ENCODE measurements around the gene UBL4A.

The UBL4A gene

DNA sequence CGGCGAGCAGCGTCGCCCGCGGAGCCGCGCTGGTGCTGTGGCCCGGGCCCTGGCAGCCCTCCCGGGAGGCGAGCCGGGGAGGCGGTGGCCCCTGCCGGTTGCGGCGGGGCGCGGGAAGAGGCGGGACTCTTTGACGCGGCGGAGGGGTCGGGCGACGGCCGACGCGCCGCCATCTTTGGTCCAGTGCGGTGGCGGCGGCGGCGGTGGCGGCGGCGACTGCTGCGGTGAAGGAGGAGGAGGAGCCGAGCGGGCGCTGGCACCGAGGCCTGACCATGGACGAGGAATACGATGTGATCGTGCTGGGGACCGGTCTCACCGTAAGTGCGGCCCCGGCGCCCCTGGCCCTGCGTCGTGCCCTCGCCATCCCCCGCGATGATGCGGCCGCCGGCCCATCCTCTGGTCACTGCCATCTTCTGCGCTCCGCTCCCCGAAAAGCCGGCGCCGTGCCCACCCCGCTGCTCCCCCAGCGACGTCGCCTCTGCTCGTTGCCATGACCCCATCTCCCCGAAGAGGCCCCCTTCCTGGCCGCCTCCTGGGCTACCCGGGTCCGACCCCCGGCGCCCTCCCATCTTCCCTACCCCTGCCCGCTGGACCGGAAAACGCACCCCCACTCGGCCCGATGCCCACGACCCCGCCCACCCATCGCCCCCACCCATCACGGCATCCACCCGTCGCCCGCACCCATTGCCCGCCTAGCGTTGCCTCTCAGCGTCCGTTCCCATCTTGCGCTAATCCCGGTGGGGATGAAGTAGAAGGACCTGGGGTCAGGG, 49.2 kb downstream of the UBL4A start, which contains the start of gene GDI1:
TSS of gene GDI1 (plus strand) at position 172 of the 770 bp plus-strand sequence. CDS start at position 273, 101 bp downstream.
- no peak for FAIRE-seq

DNA sequence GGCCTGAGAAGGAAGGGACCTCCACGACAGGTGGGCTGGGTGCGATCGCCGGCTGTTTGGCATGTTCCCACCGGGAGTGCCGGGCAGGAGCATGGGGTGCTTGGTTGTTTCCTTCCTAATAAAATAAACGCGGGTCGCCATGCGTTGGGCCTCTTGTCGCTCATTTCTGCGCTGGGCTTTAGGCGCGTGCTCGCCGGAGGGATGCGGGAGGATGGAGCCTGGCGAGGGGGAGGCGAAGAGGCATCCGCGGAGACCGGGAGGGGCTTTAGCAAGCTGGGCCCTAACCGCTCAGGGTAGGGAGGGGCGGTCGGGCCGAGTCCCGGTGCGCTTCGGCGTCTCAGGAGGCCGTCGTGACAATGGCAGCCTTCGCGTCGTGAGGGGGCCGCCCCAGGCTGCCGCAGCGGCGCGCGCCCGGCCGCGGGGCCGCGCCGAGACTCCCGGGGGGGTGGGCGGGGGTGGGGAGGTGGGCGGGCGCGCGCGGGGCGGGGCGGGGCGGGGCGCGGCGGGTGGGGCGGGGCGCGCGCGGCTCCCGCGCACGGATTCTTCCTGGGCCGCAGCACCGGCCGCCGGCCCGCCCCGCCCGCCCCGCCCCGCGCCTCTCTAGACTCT, 49.9 kb downstream of the UBL4A start:
- FAIRE-seq = no peak

- no peak for FAIRE-seq
Measured at GRCh38 chrX:154435171-154435733, 51.2 kb downstream of the UBL4A start.

- FAIRE-seq = no peak
Measured at GRCh38 chrX:154434394-154435168, 51.8 kb downstream of the UBL4A start.
